CD4-positive, alpha-beta T cell treated with Interleukin-4 for 4 hours (primary cell): ENCODE data around the gene EEF2KMT.

Source experiments
- DNase-seq: peaks from one replicate; pipeline ENCODE4 v3.0.0-alpha.2; 2020

Gene EEF2KMT

DNA sequence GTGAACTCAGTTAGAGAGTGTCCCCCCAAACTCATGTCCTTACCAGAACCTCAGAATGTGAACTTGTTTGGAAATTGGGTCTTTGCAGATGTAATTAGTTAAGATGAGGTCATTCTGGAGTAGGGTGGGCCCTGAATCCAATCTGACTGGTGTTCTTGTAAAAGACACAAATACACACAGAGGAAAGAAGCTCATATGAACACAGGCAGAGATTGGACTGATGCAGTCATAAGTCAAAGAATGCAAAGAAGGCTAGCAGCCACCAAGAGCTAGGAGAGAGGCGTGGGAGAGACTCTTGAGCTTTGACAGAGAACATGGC, 61.7 kb downstream of the EEF2KMT start:
- DNase-seq = no peak
